CD4-positive, alpha-beta T cell treated with Interleukin-6 for 4 hours (primary cell): ENCODE data around the gene AMOT.
"Not testable (repeated sequence)": the region's sequence is repeated elsewhere in the genome, so short reads cannot be mapped to it uniquely, and the experiment has no call there.

Experiments used
- DNase-seq: peaks from one replicate; pipeline ENCODE4 v3.0.0-alpha.2; 2020; ENCODE audit warnings: mixed read lengths

AMOT gene

GRCh38 chrX:112840382-112841113 lies at the start of gene AMOT:
Gene AMOT (minus strand): TSS chrX:112840831. CDS start chrX:112823126, 17,705 bp downstream.
- DNase-seq, result peak; percentile 83

GRCh38 chrX:112889400-112889799 lies 48.8 kb upstream of the AMOT start:
- DNase-seq, result no peak

- no peak for DNase-seq
Observed at GRCh38 chrX:112888916-112889315, 48.3 kb upstream of the AMOT start.

- DNase-seq, result no peak
Observed at GRCh38 chrX:112877771-112878173, 37.1 kb upstream of the AMOT start.

- DNase-seq, result no peak
Observed at GRCh38 chrX:112874614-112875013, 34.0 kb upstream of the AMOT start.

GRCh38 chrX:112874175-112874574 lies 33.5 kb upstream of the AMOT start:
- no peak for DNase-seq

- DNase-seq, result no peak
Observed at GRCh38 chrX:112868586-112868985, 28.0 kb upstream of the AMOT start.

- no peak for DNase-seq
Observed at GRCh38 chrX:112867570-112867969, 26.9 kb upstream of the AMOT start.

GRCh38 chrX:112866175-112866574 lies 25.5 kb upstream of the AMOT start:
- no peak for DNase-seq

- DNase-seq, result no peak
Observed at GRCh38 chrX:112865464-112866025, 24.9 kb upstream of the AMOT start.

- DNase-seq, result no peak
Observed at GRCh38 chrX:112863850-112864249, 23.2 kb upstream of the AMOT start.

GRCh38 chrX:112857478-112857878 lies 16.8 kb upstream of the AMOT start:
- DNase-seq, result no peak

GRCh38 chrX:112854901-112855300 lies 14.3 kb upstream of the AMOT start:
- DNase-seq, result not testable (repeated sequence)

GRCh38 chrX:112852851-112853250 lies 12.2 kb upstream of the AMOT start:
- DNase-seq, result no peak

GRCh38 chrX:112851806-112852205 lies 11.2 kb upstream of the AMOT start:
- no peak for DNase-seq

- no peak for DNase-seq
Observed at GRCh38 chrX:112851161-112851779, 10.6 kb upstream of the AMOT start.

- DNase-seq, result no peak
Observed at GRCh38 chrX:112849016-112849415, 8.4 kb upstream of the AMOT start.

- no peak for DNase-seq
Observed at GRCh38 chrX:112846782-112847181, 6.2 kb upstream of the AMOT start.

- DNase-seq, result no peak
Observed at GRCh38 chrX:112846187-112846586, 5.6 kb upstream of the AMOT start.

- no peak for DNase-seq
Observed at GRCh38 chrX:112844250-112844649, 3.6 kb upstream of the AMOT start.

GRCh38 chrX:112841820-112842157 lies 1.2 kb upstream of the AMOT start:
- no peak for DNase-seq

- DNase-seq, result peak; percentile 80
Observed at GRCh38 chrX:112841114-112841819, 636 bp upstream of the AMOT start.

- DNase-seq, result no peak
Observed at GRCh38 chrX:112839856-112840255, 775 bp downstream of the AMOT start.

GRCh38 chrX:112837531-112837930 lies 3.1 kb downstream of the AMOT start:
- DNase-seq, result no peak
